Activated T-cell treated with anti-CD3 and anti-CD28 coated beads, Interleukin-2, amount 50 U/mL, for 72 hours (primary cell): ENCODE results near the gene ELAC1. TPM values are rescaled to one million over a fixed set of nuclear protein-coding genes. Genes with fewer than 3 reads are reported as not detected.

Experiments
- ATAC-seq, 2 donors: fragments of 150-1000 bp; cut with Tn5 transposase; replicated peaks in 1 of 2; 2 replicates each; pipeline ENCODE4 v1.10.0; 2021; ENCODE audit warnings: moderate library complexity in 2 of 2, mild to moderate bottlenecking in 1 of 2
- DNase-seq, 2 donors: peaks; one replicate each; pipeline ENCODE4 v3.0.0; 2021 to 2022; ENCODE audit warnings: mixed read lengths in 1 of 2
- H3K27ac Mint-ChIP-seq: one replicate; pipeline ENCODE4 v1.8.0; 2022; ENCODE audit warnings: mild to moderate bottlenecking, moderate library complexity, mixed read lengths
- H3K27me3 Mint-ChIP-seq: one replicate; pipeline ENCODE4 v1.8.0; 2022; ENCODE audit warnings: low read depth, mixed read lengths
- H3K36me3 Mint-ChIP-seq, 2 donors: one replicate each; pipeline ENCODE4 v1.8.0; 2022; ENCODE audit warnings: mixed read lengths in 2 of 2, mild to moderate bottlenecking in 1 of 2; ENCODE audit not compliant: insufficient read depth in 2 of 2
- H3K4me1 Mint-ChIP-seq: one replicate; pipeline ENCODE4 v1.8.0; 2022; ENCODE audit warnings: low read depth, mixed read lengths
- H3K4me3 Mint-ChIP-seq, 2 donors: one replicate each; pipeline ENCODE4 v1.8.0; 2022; ENCODE audit warnings: mild to moderate bottlenecking in 2 of 2, mixed read lengths in 2 of 2, moderate library complexity in 2 of 2
- H3K9me3 Mint-ChIP-seq, 2 donors: one replicate each; pipeline ENCODE4 v1.8.0; 2022; ENCODE audit warnings: mixed read lengths in 2 of 2
- total RNA-seq, 2 donors: library from RNA; stranded (reverse); gene quantifications; one replicate each; pipeline ENCODE4 v1.2.3, GENCODE V29; 2022

The ELAC1 gene
- total RNA-seq, 2 donors from 2014 or later, result 8.8 to 9.4 TPM

GRCh38 chr18:51010218-51010617 is 42.4 kb downstream of the ELAC1 start:
- Mint-ChIP-seq H3K27ac (no peak overlapping the region), H3K36me3 (no peaks in the 10 kb centered on the region), H3K4me3 (no peak overlapping the region), H3K4me1 (no peaks in the 10 kb centered on the region), H3K9me3 (peaks cover 0 to 1% of the 10 kb centered on the region in 2 donors), H3K27me3 (no peaks in the 10 kb centered on the region)
- no peak for DNase-seq
- ATAC-seq, result no peak

GRCh38 chr18:51011709-51012108 is 43.9 kb downstream of the ELAC1 start:
- ATAC-seq (no peak), DNase-seq (no peak)
- Mint-ChIP-seq H3K4me1 (no peaks in the 10 kb centered on the region), H3K36me3 (peaks cover 2% of the 10 kb centered on the region in 2 donors), H3K4me3 (no peak overlapping the region), H3K27ac (no peak overlapping the region), H3K9me3 (peaks cover 0 to 3% of the 10 kb centered on the region in 2 donors), H3K27me3 (no peaks in the 10 kb centered on the region)

- peaks cover 2% of the 10 kb centered on the region in 2 donors for H3K36me3 Mint-ChIP-seq
- no peaks in the 10 kb centered on the region for H3K4me1 Mint-ChIP-seq
- no peaks in the 10 kb centered on the region for H3K27me3 Mint-ChIP-seq
- no peak for ATAC-seq
- no peak overlapping the region for H3K4me3 Mint-ChIP-seq
- H3K9me3 Mint-ChIP-seq, result peaks cover 0 to 3% of the 10 kb centered on the region in 2 donors
- DNase-seq, result no peak
- H3K27ac Mint-ChIP-seq, result no peak overlapping the region
Observed at GRCh38 chr18:51012441-51012840, 44.6 kb downstream of the ELAC1 start.

GRCh38 chr18:51013259-51013658 is 45.4 kb downstream of the ELAC1 start:
- no peak for DNase-seq
- no peak overlapping the region for H3K27ac Mint-ChIP-seq
- H3K27me3 Mint-ChIP-seq, result no peaks in the 10 kb centered on the region
- no peak overlapping the region for H3K4me3 Mint-ChIP-seq
- peaks cover 2% of the 10 kb centered on the region in 2 donors for H3K36me3 Mint-ChIP-seq
- peaks cover 0 to 3% of the 10 kb centered on the region in 2 donors for H3K9me3 Mint-ChIP-seq
- H3K4me1 Mint-ChIP-seq, result no peaks in the 10 kb centered on the region
- no peak for ATAC-seq

- peaks cover 2% of the 10 kb centered on the region in 2 donors for H3K36me3 Mint-ChIP-seq
- no peaks in the 10 kb centered on the region for H3K4me1 Mint-ChIP-seq
- no peak overlapping the region for H3K27ac Mint-ChIP-seq
- no peaks in the 10 kb centered on the region for H3K27me3 Mint-ChIP-seq
- DNase-seq (no peak), ATAC-seq (no peak)
- H3K9me3 Mint-ChIP-seq, result peaks cover 0 to 3% of the 10 kb centered on the region in 2 donors
- no peak overlapping the region for H3K4me3 Mint-ChIP-seq
Observed at GRCh38 chr18:51017140-51017879, 49.5 kb downstream of the ELAC1 start.

- no peaks in the 10 kb centered on the region for H3K27me3 Mint-ChIP-seq
- H3K27ac Mint-ChIP-seq, result no peak overlapping the region
- H3K36me3 Mint-ChIP-seq, result peaks cover 5 to 6% of the 10 kb centered on the region in 2 donors
- DNase-seq, result no peak
- H3K9me3 Mint-ChIP-seq, result peaks cover 3 to 5% of the 10 kb centered on the region in 2 donors
- ATAC-seq, result no peak
- H3K4me1 Mint-ChIP-seq, result peaks cover 4% of the 10 kb centered on the region
- no peak overlapping the region for H3K4me3 Mint-ChIP-seq
Observed at GRCh38 chr18:51020536-51020935, 52.7 kb downstream of the ELAC1 start.

- Mint-ChIP-seq H3K36me3 (peaks cover 5 to 6% of the 10 kb centered on the region in 2 donors), H3K27me3 (no peaks in the 10 kb centered on the region), H3K27ac (no peak overlapping the region), H3K4me3 (no peak overlapping the region), H3K9me3 (peaks cover 3 to 5% of the 10 kb centered on the region in 2 donors), H3K4me1 (peaks cover 4% of the 10 kb centered on the region)
- no peak for ATAC-seq
- no peak for DNase-seq
Observed at GRCh38 chr18:51021226-51021965, 53.6 kb downstream of the ELAC1 start.

GRCh38 chr18:51025512-51025911 is 57.7 kb downstream of the ELAC1 start:
- H3K27me3 Mint-ChIP-seq, result no peaks in the 10 kb centered on the region
- H3K9me3 Mint-ChIP-seq, result peaks cover 3 to 5% of the 10 kb centered on the region in 2 donors
- no peak overlapping the region for H3K27ac Mint-ChIP-seq
- peaks cover 27% of the 10 kb centered on the region for H3K4me1 Mint-ChIP-seq
- no peak for ATAC-seq
- H3K36me3 Mint-ChIP-seq, result peaks cover 7 to 8% of the 10 kb centered on the region in 2 donors
- no peak for DNase-seq
- no peak overlapping the region for H3K4me3 Mint-ChIP-seq

- Mint-ChIP-seq H3K9me3 (peaks cover 3 to 4% of the 10 kb centered on the region in 2 donors), H3K27me3 (no peaks in the 10 kb centered on the region), H3K4me3 (peak overlapping the region; percentile 96 to 98), H3K27ac (peak overlapping the region; percentile 17), H3K36me3 (peaks cover 10 to 11% of the 10 kb centered on the region in 2 donors), H3K4me1 (peaks cover 42% of the 10 kb centered on the region)
- DNase-seq (peak; percentile 13 to 31), ATAC-seq (peak in 1 of 2 donors; percentile 21)
Observed at GRCh38 chr18:51028201-51028805, 60.5 kb downstream of the ELAC1 start.

- Mint-ChIP-seq H3K4me1 (peaks cover 53% of the 10 kb centered on the region), H3K4me3 (peak overlapping the region; percentile 96 to 98), H3K27ac (peak overlapping the region; percentile 99), H3K36me3 (peaks cover 6 to 12% of the 10 kb centered on the region in 2 donors), H3K9me3 (no peaks in the 10 kb centered on the region), H3K27me3 (no peaks in the 10 kb centered on the region)
- ATAC-seq (no peak), DNase-seq (no peak)
Observed at GRCh38 chr18:51029378-51029693, 61.5 kb downstream of the ELAC1 start.

GRCh38 chr18:51029694-51030536 is 62.1 kb downstream of the ELAC1 start, which contains the start of gene SMAD4:
Gene SMAD4 (plus strand): TSS chr18:51030213. CDS start chr18:51047047, 16,834 bp downstream.
- Mint-ChIP-seq H3K36me3 (peaks cover 6 to 14% of the 10 kb centered on the region in 2 donors), H3K4me3 (peak within 1 kb of the TSS; percentile 96 to 98), H3K9me3 (no peaks in the 10 kb centered on the region), H3K27ac (peak within 1 kb of the TSS; percentile 99), H3K27me3 (no peaks in the 10 kb centered on the region), H3K4me1 (peaks cover 58% of the 10 kb centered on the region)
- ATAC-seq (peak; percentile 85), DNase-seq (peak; percentile 97 to 98)

GRCh38 chr18:51030537-51031258 is 62.9 kb downstream of the ELAC1 start:
- H3K27me3 Mint-ChIP-seq, result no peaks in the 10 kb centered on the region
- peak overlapping the region; percentile 96 to 98 for H3K4me3 Mint-ChIP-seq
- peak overlapping the region; percentile 98 for H3K27ac Mint-ChIP-seq
- H3K4me1 Mint-ChIP-seq, result peaks cover 66% of the 10 kb centered on the region
- peak; percentile 71 to 73 for ATAC-seq
- DNase-seq, result peak; percentile 76 to 77
- peaks cover 6 to 14% of the 10 kb centered on the region in 2 donors for H3K36me3 Mint-ChIP-seq
- no peaks in the 10 kb centered on the region for H3K9me3 Mint-ChIP-seq
